Body of pancreas (tissue), 2 donors: ENCODE measurements around the gene TMEM225B. TPM values are rescaled to one million over a fixed set of nuclear protein-coding genes. Genes with fewer than 3 reads are reported as not detected.

ENCODE experiments used
- total RNA-seq, 2 donors: library from RNA; depleted of rRNA; stranded (reverse); fragments of >200 nt; gene quantifications; one replicate each; pipeline ENCODE4 v1.1.0, GENCODE V29; 2016

The TMEM225B gene
- total RNA-seq, 2 donors from 2014 or later, result 0.52 TPM; not detected in 1

Other genes starting within 250 kb of the TMEM225B start
- gene ARPC1B, start 223.5 kb upstream of the TMEM225B start, total RNA-seq, result 100 to 1,000 TPM in 1 of 2 donors, 10 to 100 TPM in 1; 60.0 to 131 TPM
- 10 to 100 TPM; 22.7 to 52.4 TPM for gene PDAP1, start 189.7 kb upstream of the TMEM225B start, total RNA-seq
- gene BUD31, start 189.3 kb upstream of the TMEM225B start, total RNA-seq, result 10 to 100 TPM; 29.6 to 31.6 TPM
- 1 to 10 TPM; 1.6 to 3.4 TPM for gene PTCD1, start 159.5 kb upstream of the TMEM225B start, total RNA-seq
- 10 to 100 TPM; 24.4 to 31.1 TPM for gene CPSF4, start 159.3 kb upstream of the TMEM225B start, total RNA-seq
- 100 to 1,000 TPM in 1 of 2 donors, 10 to 100 TPM in 1; 98.6 to 259 TPM for gene ATP5MF, start 132.1 kb upstream of the TMEM225B start, total RNA-seq
- gene ZNF789, start 125.4 kb upstream of the TMEM225B start, total RNA-seq, result 10 to 100 TPM in 1 of 2 donors, 1 to 10 TPM in 1; 5.4 to 22.7 TPM
- 10 to 100 TPM; 18.7 to 21.4 TPM for gene ZNF394, start 98.0 kb upstream of the TMEM225B start, total RNA-seq
- gene ZKSCAN5, start 93.6 kb upstream of the TMEM225B start, total RNA-seq, result 1 to 10 TPM; 3.3 to 4.7 TPM
- gene FAM200A, start 46.2 kb upstream of the TMEM225B start, total RNA-seq, result 1 to 10 TPM; 3.9 to 7.3 TPM
- gene ZNF655, start 39.6 kb upstream of the TMEM225B start, total RNA-seq, result 10 to 100 TPM; 73.5 to 86.4 TPM
- 10 to 100 TPM; 12.7 to 25.7 TPM for gene ZSCAN25, start 18.7 kb downstream of the TMEM225B start, total RNA-seq
- gene CYP3A5, start 81.7 kb downstream of the TMEM225B start, total RNA-seq, result 100 to 1,000 TPM; 170 to 358 TPM
- gene CYP3A7, start 136.9 kb downstream of the TMEM225B start, total RNA-seq, result 1 to 10 TPM in 1 of 2 donors, not detected in 1; 1.3 TPM
- gene CYP3A4, start 185.9 kb downstream of the TMEM225B start, total RNA-seq, result 100 to 1,000 TPM in 1 of 2 donors, under 1 TPM in 1; 0.99 to 267 TPM
- gene CYP3A43, start 229.7 kb downstream of the TMEM225B start, total RNA-seq, result 1 to 10 TPM; 2.0 to 9.9 TPM